Right forelimb (tissue), 1 donor: ENCODE data around the gene ADARB1.

Experiments
- DNase-seq: peaks from one replicate; pipeline ENCODE4 v3.0.0-alpha.2; 2018

The ADARB1 gene

DNA sequence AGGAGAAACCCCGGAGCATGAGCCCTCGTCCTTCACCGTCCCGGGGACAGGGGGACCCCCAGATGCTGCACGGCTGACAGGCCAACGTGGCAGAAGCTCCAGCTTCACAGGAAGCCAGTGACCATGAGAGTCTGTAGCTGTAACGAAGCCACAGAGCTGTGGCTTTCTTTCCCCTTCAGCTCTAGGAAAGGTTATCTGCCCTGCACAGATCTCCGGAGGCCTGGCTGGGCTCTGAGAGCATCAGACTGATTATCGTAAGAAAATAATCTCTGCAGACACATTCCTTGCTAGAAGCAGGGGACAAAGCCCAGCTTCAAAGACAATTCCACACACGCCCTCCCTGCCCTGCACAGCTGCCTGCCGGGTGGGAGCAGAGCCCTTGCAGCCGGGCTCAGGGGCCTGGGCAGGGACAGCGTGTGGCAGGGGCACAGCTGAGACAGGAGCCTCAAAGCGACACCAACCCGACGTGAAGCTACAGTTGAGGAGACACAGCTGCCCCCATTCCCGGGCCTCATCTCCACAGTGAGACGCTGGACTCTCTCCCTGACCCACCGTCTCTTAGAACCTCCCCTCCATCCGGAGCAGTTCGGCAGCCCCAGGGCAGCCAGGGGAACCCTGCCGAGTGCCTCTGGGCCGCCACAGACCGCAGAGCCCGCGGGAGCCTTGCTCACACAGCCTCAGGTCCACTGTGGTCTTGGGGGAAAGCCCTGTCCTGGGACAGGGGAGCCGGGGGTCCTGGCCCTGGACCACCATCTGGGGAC is 182.7 kb downstream of the ADARB1 start:
- DNase-seq = no peak

DNA sequence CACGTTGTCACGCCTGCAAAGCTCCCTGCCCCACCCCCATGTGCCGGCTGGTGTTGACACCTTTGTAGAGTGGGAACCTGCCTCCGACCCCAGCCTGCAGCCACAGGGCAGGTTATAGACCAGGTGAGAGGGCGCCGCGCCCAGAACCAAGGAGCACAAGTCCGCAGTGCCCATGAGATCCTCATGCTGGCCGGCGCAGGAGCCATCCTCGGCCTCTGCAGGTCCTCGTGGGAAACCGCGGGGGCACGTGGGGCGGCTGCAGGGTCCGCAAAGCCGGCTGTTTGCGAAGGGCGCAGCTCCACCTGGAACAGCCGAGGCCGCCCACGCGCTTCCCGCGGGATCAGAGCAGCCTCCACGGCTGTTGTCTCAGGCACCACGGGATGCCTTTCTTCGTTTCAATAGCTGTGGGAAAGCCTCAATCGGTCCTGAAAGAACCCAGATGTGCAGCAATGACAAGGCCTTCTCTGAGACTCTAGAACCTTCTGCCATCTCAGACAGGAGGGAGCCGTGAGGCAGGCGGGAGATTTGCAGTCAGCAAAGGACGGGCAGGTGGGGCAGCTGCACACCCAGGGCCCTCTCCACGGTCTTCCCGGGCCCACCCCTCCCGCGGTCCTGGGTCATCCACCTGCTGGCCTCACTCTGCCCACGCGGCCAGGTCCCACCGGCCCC is 183.4 kb downstream of the ADARB1 start:
- DNase-seq = no peak

DNA sequence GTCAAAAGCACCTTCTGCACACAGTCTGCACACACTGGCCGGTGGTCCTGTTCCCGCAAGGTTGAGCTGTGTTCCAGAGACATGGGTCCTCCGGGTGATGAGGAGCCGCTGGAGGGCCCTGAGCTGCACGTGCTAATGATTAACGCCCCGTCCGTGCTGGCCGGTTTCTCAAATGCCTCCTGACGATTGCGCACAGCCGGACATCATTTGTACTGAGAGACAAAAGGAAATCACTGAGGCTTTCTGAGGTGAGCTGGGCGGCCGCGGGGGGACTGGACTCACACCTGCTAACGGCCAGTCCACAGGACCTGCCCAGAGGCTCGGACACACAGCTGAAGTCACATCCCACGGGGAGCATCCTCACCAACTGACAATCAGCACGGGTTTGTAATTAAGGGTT is 184.1 kb downstream of the ADARB1 start:
- DNase-seq = no peak

DNA sequence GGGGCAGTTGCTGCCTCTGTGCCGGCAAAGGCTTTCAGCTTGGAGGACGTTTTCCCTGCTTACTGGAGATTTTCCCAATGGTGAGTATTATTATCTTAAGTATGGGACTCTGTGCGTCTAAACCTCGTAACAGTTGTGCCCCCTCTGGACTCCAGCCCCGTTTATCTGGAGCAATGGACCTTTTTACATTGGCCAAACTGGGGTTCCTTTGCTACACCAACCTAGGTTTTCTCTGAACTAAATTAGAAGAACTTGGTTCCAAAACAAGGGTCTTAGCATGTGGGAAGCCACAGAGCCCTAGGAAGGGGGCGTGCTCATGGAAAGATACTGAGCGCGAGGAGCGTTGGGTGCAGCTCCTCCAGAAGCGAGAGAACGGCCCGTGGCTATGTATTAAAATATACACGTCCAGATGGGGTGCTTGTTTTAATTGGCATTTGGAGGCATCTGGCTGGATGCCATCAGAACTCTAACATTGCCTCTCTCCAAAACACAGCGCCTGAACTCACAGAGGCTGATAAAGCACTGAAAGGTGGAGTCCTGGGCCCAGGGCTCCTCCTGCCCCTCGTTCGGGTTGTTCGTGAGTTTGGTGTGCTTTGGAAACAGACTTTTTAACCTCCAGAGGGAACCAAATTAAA is 184.9 kb downstream of the ADARB1 start:
- DNase-seq = peak; percentile 37

DNA sequence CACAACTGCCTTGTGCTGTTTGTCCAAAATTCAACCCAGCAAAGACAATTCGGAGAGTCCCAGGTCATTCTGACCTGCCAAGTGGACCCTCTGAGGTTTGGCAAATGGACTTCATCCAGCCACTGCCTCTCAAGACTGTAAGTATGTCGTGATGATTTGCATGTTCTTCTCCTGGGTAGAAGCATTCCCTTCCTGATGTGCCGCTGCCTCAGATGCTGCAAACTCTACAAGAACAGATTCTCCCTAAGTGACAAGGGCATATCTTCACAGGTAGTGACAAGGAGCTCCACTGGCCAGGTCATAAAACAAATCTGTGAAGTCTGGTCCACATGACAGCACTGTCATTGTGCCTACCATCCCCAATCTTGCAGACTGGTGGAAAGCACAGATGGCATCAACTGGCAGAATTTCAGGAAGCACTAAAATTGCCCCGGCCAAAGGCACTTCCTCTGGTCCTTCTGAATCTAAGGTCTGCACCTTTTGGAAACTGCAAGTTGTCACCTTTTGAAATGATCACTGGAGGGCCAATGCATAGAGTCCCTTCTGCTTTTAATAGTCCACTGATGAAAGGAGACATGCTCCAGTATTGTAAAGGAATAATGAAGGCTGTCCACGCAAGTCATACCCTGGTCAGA is 185.9 kb downstream of the ADARB1 start:
- DNase-seq = peak; percentile 34

DNA sequence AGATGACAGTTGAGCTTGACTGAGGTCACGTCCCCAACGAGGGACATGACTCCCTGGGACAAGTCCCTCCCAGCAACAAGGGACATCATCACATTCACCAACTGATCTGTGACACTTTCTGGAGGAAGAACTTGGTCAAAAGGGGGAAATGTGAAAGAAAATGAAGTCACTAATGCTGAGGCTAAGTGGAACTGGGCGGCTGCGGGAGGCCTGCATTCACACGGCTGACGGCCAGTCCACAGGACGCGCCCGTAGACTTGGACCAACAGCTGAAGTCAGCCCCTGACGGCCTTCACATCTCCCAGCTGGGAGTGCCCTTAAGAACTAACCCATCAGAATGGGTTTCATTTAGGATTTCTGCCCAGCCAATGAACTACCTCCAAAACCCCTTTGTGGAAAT is 186.7 kb downstream of the ADARB1 start:
- peak; percentile 15 for DNase-seq

DNA sequence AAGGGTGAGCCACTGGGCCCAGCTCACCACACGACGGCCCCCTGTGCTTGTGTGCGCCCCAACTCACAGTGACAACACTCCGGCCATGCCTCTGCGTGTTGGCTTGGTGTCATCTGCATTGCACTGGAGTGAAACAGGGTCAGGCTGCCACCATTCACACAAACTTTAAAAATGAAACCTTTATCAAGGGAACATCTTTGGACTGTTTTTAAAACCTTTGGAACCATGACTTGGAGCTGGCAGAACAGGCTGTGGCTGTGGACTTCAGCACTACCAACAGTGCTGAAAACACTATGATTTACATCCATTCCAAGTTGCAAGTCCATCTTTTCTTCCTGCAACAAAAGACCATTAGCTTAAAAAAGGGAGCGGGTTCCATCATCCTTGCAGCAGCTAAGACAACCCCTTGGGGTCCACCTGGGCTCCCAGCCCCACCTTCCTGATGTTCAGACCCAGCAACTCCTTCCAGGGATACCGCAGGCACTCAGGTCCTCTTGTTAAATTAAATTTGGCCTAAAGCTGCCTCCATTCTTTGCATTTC is 187.7 kb downstream of the ADARB1 start:
- DNase-seq = peak; percentile 11

DNA sequence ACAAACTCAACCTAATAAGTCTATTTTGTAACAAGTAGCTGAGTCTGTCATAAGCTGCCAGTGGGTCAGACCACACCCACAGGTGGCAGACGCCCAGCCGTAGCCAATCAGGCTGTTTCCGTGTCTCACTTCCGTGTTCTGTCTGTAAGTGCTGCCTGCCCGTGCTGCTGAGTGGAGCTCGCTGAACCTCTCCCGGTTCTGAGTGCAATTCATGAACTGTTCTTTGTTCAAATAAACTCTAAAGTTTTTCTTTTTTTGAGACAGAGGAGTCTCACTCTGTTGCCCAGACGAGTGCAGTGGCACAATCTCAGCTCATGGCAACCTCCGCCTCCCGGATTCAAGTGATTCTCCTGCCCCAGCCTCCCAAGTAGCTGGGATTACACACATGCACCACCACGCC is 188.2 kb downstream of the ADARB1 start:
- DNase-seq = no peak

DNA sequence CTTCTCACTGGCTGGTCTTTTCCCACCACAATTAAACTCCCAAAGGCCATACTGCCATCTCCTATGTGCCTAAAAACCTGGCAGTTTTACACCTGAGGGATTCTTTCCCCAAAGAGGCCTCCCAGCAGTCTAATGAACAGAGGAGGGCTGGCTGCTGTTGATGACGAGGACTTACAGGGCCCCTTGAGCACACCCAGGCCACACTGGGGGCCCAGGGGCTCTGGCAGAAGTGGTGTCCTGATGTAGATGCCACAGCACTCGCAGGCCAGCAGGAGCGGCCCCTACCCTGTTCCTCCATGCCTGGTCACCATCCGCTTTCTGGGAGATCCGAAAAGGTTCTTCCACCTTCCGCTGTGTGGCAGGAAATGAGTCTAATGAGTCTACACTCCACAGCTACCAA is 189.2 kb downstream of the ADARB1 start:
- DNase-seq = peak; percentile 25

DNA sequence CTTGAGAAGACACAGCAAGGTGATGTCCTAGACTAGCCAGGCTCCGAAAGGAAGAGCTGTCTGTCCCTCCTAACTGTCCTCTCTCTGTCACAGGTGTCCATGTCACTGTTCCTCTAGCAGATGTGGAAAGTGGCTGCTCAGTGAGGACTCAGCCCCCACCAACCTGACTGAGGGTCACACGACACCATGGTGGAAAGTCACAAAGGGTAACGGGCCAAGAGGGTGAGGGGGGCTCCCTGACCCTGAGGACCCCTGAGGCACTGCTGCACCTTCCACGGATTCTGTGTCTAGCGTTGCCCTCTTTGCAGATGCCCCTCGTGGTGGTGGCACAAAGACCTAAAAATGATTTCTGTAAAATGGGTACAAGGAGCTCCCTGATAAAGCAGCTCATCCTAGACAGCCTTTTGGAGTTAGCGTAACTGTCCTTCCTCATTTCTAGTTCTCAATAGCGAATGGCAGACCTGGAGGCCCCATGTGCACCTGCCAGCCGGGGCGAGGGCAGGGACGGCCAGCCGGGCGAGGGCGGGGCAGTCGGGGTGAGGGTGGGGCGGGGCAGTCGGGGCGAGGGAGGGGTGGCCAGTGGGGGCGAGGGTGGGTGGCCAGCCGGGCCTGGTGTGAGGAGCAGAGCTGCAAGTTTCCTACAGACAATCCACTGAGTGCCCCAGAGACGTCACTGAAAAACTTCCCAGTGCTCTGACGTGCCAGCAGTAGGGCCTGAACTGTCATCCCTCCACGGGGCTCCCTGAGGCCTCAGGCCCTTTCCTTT is 189.9 kb downstream of the ADARB1 start:
- DNase-seq = peak; percentile 15

DNA sequence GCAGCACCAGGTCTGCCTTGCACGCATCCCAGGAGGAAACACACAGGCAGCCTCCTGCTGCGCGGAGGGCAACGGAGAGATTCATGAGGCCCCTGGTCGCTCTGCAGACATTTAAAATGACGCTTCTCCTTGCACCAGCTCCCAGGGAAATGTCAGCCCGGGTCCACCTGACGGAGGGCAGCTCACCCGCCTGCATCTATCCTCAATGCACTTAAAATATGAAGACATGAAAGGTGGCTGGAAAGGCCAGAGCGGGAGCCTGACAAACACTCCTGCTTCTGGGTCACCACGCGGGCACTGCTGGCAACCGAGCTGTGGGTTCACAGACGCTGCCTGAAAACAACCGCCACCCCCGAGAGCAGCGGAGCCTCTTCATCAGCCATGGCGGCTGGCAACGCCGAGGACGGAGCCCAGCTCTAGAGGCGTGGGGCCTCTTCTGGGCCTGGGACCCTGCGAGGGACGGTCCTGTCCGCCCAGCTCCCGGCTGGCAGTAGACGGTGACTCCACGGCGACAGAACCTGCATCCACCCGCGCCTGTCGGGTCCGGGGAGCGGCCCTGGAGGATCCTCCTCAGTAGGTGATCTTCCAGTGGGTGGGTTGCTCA is 190.6 kb downstream of the ADARB1 start:
- DNase-seq = peak; percentile 29

DNA sequence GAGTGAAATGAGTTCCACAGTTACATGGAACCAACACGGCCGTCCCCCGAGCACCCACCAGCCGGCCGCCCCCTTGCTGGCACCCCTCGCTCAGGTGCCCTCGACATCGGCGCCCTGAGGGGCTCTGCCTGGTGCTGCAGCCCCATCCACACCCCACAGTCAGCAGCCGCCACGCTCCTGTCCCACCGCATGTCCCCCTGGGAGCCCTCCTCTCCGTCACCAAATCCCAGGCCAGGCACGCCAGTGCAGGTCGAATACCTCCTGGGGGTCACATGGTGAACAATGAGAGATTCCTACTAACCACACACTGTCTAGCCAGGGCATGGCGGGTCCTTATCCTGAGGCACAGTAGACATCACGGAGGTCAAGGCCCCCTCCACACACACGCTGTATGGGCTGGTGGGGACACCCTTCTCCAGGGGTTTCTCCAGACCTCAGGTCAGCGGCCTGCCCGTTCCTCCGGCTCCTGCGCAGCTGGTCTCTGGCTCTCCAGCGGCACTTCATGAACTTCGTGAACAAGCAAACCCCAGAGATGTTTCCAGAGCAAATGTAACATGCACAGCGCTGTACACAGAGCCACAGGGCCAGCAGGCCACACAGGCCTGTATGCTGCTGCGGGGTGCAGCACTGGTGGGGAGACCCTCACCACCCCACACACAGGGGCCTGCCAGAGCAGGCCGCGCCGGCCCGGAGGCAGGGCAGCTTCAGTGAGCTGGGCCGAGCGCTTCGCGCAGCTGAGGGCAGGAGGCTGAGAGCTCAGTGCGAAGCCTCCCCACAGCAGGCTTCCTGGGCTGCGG is 191.5 kb downstream of the ADARB1 start:
- peak; percentile 31 for DNase-seq

DNA sequence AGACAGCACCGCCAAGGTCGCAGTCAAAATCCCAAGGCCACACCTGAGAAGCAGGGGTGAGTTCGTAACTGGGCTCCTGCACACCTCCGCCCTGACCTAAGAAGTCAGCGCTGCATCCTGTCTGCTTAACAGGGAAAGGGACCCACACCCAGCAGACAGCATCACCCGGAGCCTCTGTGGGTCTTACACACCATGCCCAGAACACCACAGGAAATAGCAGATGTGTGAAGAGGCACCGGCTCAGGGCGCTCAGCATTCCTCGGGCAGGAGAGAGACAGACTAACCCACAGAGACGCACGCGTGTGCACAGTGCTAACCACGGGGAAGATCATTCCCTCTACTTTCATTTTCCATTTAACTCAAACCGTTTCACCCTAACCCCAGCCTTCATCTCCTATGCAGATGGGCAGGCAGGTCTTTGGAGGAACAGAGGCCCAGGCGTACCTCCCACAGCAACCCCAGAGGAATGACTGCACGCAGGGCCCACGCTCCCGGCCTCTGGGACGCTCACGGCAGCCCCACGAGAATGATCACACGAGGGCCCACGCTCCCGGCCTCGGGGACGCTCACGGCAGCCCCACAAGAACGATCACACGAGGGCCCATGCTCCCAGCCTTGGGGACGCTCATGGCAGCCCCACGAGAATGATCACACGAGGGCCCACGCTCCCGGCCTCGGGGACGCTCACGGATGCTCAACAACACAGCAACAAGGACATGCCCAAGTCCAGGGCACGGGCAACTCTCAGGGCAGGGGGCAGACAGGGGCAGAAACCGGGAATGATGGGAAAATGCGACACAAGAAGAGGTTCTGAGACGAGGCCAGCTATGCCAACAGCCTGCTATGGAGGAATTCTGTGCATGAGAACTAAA is 192.4 kb downstream of the ADARB1 start:
- DNase-seq = no peak

DNA sequence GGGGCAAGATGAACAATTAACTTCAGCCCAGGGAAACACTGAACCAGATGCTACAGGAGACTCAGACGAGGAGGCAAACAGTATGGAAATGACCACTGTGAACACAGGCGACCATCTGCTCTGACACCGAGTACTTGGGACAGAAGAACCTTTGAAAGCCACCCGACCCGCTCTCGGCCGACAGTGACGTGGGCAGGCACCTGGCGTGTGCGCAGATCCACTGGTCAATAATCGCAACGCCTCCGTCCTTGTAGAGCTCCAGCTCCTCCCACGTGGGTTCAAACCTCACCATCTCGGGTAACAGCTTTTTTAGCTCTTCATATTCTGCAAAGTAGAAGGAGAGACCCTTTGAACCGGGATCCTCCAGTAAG is 193.0 kb downstream of the ADARB1 start:
- peak; percentile 3 for DNase-seq

DNA sequence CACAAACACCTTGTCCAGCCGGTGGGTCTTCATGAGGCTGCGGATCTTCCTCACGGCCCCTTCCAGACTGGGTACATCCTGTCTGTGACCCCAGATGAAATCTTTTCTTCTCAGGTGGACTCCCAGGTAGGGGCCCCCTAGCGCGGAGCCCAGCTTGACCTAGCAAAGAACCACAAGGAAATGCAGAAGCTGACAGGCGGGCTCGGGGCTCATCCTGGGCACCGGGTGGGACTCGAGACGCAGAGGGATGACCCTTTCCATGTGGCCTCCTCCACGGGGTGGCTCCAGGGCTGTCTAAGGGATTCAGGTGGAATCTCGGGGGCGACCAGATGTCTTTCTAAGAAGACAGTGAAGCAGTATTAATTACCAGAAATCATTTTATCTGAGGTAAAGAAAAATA is 195.5 kb downstream of the ADARB1 start:
- peak; percentile 7 for DNase-seq

DNA sequence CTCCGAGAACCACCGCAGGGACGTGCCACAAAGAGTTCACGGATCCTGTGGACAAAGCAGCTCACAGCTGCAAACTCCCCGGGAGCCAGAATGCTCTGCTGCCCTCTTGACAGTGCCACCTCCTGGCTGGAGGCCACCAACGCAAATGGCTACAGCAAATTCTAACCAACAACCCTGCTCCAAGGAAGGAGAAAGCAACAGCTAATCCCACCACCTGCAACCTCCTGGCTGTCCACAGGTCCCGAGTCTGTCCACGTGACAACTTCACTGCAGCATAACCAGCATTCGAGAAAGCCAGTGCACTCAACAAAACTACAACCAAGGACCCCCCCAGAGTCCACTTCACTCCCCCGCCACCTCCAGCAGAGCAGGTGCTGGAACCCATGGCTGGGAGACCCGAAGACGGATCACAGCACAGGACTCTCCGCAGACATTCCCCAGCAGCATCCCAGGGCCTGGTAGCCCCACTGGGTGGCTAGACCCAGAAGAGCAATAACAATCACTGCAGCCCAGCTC is 196.0 kb downstream of the ADARB1 start:
- peak; percentile 12 for DNase-seq
